Cardiac muscle cell (in vitro differentiated cells and primary cell): ENCODE data around the gene INPP4A. TPM values are rescaled to one million over a fixed set of nuclear protein-coding genes. Genes with fewer than 3 reads are reported as not detected.
A peak's percentile ranks its signal among the peaks of the same experiment; 100 is the strongest.

Source experiments
- DNase-seq, 2 donors: peaks; one replicate each; pipeline versions ENCODE4 v3.0.0 to v3.0.0-alpha.2; 2010 to 2017; ENCODE audit warnings: low read depth in 1 of 2, low spot score in 1 of 2
- H3K27ac ChIP-seq: fragments of 200-600 bp; sonication (generic); 2 replicates; pipeline ENCODE4 v1.5.1; 2016
- H3K27me3 ChIP-seq: fragments of 200-600 bp; sonication (generic); 2 replicates; pipeline ENCODE4 v1.6.0; 2016; ENCODE audit warnings: control low read depth
- H3K36me3 ChIP-seq: fragments of 200-600 bp; sonication (generic); 2 replicates; pipeline ENCODE4 v1.5.1; 2016; ENCODE audit warnings: control low read depth
- H3K4me1 ChIP-seq: fragments of 200-600 bp; sonication (generic); 2 replicates; pipeline ENCODE4 v1.8.1; 2017; ENCODE audit warnings: low read depth, mild to moderate bottlenecking, mixed run types
- H3K4me3 ChIP-seq: fragments of 200-600 bp; sonication (generic); 2 replicates; pipeline ENCODE4 v1.5.1; 2016; ENCODE audit warnings: mild to moderate bottlenecking
- H3K9me3 ChIP-seq: fragments of 200-600 bp; sonication (generic); 2 replicates; pipeline ENCODE4 v1.5.1; 2017; ENCODE audit warnings: low read depth, mild to moderate bottlenecking, control low read depth
- CTCF ChIP-seq: IDR thresholded peaks from 2 replicates; pipeline ENCODE4 v1.5.1; 2012; ENCODE audit warnings: low read depth, mild to moderate bottlenecking, low read length
- polyA plus RNA-seq: library from polyadenylated mRNA; unstranded; fragments of >200 nt; fragmentation: Nextera tagmentation; extraction: Ambion mirVana; gene quantifications from 2 replicates; pipeline ENCODE4 v1.2.1, GENCODE V29; 2016
- total RNA-seq: library from RNA; depleted of rRNA; stranded (reverse); fragments of >200 nt; gene quantifications from 2 replicates; pipeline ENCODE4 v1.2.3, GENCODE V29; 2016

INPP4A gene
- total and polyA plus RNA-seq, 2 experiments from 2014 or later, result 11.6 to 25.0 TPM

- no peak for DNase-seq
- H3K27ac ChIP-seq, result no peak overlapping the region
- no peak for TF ChIP-seq CTCF
Observed at GRCh38 chr2:98506881-98507280, 62.2 kb downstream of the INPP4A start.

GRCh38 chr2:98507461-98507860 lies 62.8 kb downstream of the INPP4A start:
- Histone ChIP-seq H3K27ac (no peak overlapping the region), H3K9me3 (no peaks in the 10 kb centered on the region), H3K4me1 (peaks cover 34% of the 10 kb centered on the region)

More at GRCh38 chr2:98506881-98507280, 62.2 kb downstream of the INPP4A start:
- Histone ChIP-seq H3K27me3 (peaks cover 7% of the 10 kb centered on the region), H3K4me3 (no peak overlapping the region), H3K4me1 (peaks cover 34% of the 10 kb centered on the region), H3K9me3 (no peaks in the 10 kb centered on the region), H3K36me3 (no peaks in the 10 kb centered on the region)

GRCh38 chr2:98507891-98508708 lies 63.4 kb downstream of the INPP4A start:
- TF ChIP-seq CTCF, result no peak
- peak; percentile 84 to 86 for DNase-seq
- Histone ChIP-seq H3K4me3 (no peak overlapping the region), H3K9me3 (no peaks in the 10 kb centered on the region), H3K36me3 (no peaks in the 10 kb centered on the region), H3K4me1 (peaks cover 34% of the 10 kb centered on the region), H3K27ac (no peak overlapping the region), H3K27me3 (peaks cover 11% of the 10 kb centered on the region)

More at GRCh38 chr2:98507461-98507860, 62.8 kb downstream of the INPP4A start:
- no peak for DNase-seq
- H3K36me3 ChIP-seq, result no peaks in the 10 kb centered on the region
- no peak overlapping the region for H3K4me3 ChIP-seq
- TF ChIP-seq CTCF, result no peak
- peaks cover 11% of the 10 kb centered on the region for H3K27me3 ChIP-seq

- no peak overlapping the region for H3K27ac ChIP-seq
Observed at GRCh38 chr2:98508709-98509066, 64.0 kb downstream of the INPP4A start.

More at GRCh38 chr2:98508709-98509066, 64.0 kb downstream of the INPP4A start:
- Histone ChIP-seq H3K4me3 (no peak overlapping the region), H3K27me3 (peaks cover 11% of the 10 kb centered on the region), H3K4me1 (peaks cover 34% of the 10 kb centered on the region), H3K36me3 (no peaks in the 10 kb centered on the region), H3K9me3 (no peaks in the 10 kb centered on the region)
- peak in 1 of 2 donors; percentile 96 for DNase-seq
- no peak for TF ChIP-seq CTCF
